Natural killer cell treated with Interleukin-12 subunit alpha and Interleukin-12 subunit beta and Interleukin-15 and Interleukin-18, amount 100 ng/mL, for 72 hours (primary cell): ENCODE measurements around the gene RNU6-1. TPM values are rescaled to one million over a fixed set of nuclear protein-coding genes. Genes with fewer than 3 reads are reported as not detected.

Experiments used
- ATAC-seq, 2 donors: fragments of 150-1000 bp; cut with Tn5 transposase in 1 of 2; sonication (Bioruptor Pico), chemical (Tn5 transposase) in 1 of 2; 2 replicates each; pipeline ENCODE4 v1.10.0; 2021
- DNase-seq: peaks from one replicate; pipeline ENCODE4 v3.0.0; 2022; ENCODE audit warnings: low spot score
- H3K27ac Mint-ChIP-seq, 2 donors: 1 replicate in 1 of 2; 2 replicates in 1 of 2; pipeline ENCODE4 v1.8.0; 2022; ENCODE audit warnings: mixed read lengths in 2 of 2, mild to moderate bottlenecking in 1 of 2, moderate library complexity in 1 of 2
- H3K27me3 Mint-ChIP-seq, 2 donors: 1 replicate in 1 of 2; 2 replicates in 1 of 2; pipeline ENCODE4 v1.8.0; 2022; ENCODE audit warnings: mixed read lengths in 2 of 2
- H3K36me3 Mint-ChIP-seq: one replicate; pipeline ENCODE4 v1.8.0; 2022; ENCODE audit warnings: mixed read lengths
- H3K4me1 Mint-ChIP-seq, 2 donors: 1 replicate in 1 of 2; 2 replicates in 1 of 2; pipeline ENCODE4 v1.8.0; 2022; ENCODE audit warnings: low read depth in 2 of 2, mixed read lengths in 2 of 2, mild to moderate bottlenecking in 1 of 2
- H3K4me3 Mint-ChIP-seq: one replicate; pipeline ENCODE4 v1.8.0; 2022; ENCODE audit warnings: mixed read lengths
- H3K9me3 Mint-ChIP-seq: 2 replicates; pipeline ENCODE4 v1.8.0; 2022; ENCODE audit warnings: mixed read lengths
- total RNA-seq, 2 donors: library from RNA; stranded (reverse); gene quantifications; one replicate each; pipeline ENCODE4 v1.2.3, GENCODE V29; 2022

Gene RNU6-1
- total RNA-seq, 2 donors from 2014 or later, result not detected

GRCh38 chr15:67834581-67835296 lies 5.1 kb downstream of the RNU6-1 start:
- peaks cover 23 to 40% of the 10 kb centered on the region in 2 donors for H3K4me1 Mint-ChIP-seq
- DNase-seq, result peak; percentile 55
- no peaks in the 10 kb centered on the region for H3K36me3 Mint-ChIP-seq
- H3K4me3 Mint-ChIP-seq, result peak overlapping the region; percentile 80
- H3K27me3 Mint-ChIP-seq, result peaks cover 35 to 46% of the 10 kb centered on the region in 2 donors
- ATAC-seq, result no peak
- no peak overlapping the region for H3K27ac Mint-ChIP-seq
- H3K9me3 Mint-ChIP-seq, result no peaks in the 10 kb centered on the region

GRCh38 chr15:67833710-67834511 lies 5.9 kb downstream of the RNU6-1 start:
- no peak overlapping the region for H3K27ac Mint-ChIP-seq
- DNase-seq, result peak; percentile 61
- peak; percentile 54 to 67 for ATAC-seq
- H3K4me3 Mint-ChIP-seq, result peak overlapping the region; percentile 80
- H3K36me3 Mint-ChIP-seq, result no peaks in the 10 kb centered on the region
- peaks cover 21 to 34% of the 10 kb centered on the region in 2 donors for H3K4me1 Mint-ChIP-seq
- H3K9me3 Mint-ChIP-seq, result no peaks in the 10 kb centered on the region
- H3K27me3 Mint-ChIP-seq, result peaks cover 40 to 51% of the 10 kb centered on the region in 2 donors

GRCh38 chr15:67832897-67833709 lies 6.7 kb downstream of the RNU6-1 start:
- Mint-ChIP-seq H3K27me3 (peaks cover 44 to 57% of the 10 kb centered on the region in 2 donors), H3K4me3 (peak overlapping the region; percentile 80), H3K9me3 (no peaks in the 10 kb centered on the region), H3K27ac (peak overlapping the region in 1 of 2 donors; percentile 30), H3K36me3 (no peaks in the 10 kb centered on the region), H3K4me1 (peaks cover 21 to 39% of the 10 kb centered on the region in 2 donors)
- ATAC-seq (no peak), DNase-seq (no peak)

GRCh38 chr15:67832031-67832551 lies 7.8 kb downstream of the RNU6-1 start:
- Mint-ChIP-seq H3K36me3 (no peaks in the 10 kb centered on the region), H3K27ac (no peak overlapping the region), H3K9me3 (no peaks in the 10 kb centered on the region), H3K4me1 (peaks cover 21 to 39% of the 10 kb centered on the region in 2 donors), H3K27me3 (peaks cover 41 to 60% of the 10 kb centered on the region in 2 donors), H3K4me3 (no peak overlapping the region)
- DNase-seq, result no peak
- no peak for ATAC-seq

- Mint-ChIP-seq H3K36me3 (no peaks in the 10 kb centered on the region), H3K27me3 (peaks cover 40 to 61% of the 10 kb centered on the region in 2 donors), H3K9me3 (no peaks in the 10 kb centered on the region), H3K4me3 (no peak overlapping the region), H3K27ac (no peak overlapping the region), H3K4me1 (peaks cover 20 to 36% of the 10 kb centered on the region in 2 donors)
- ATAC-seq (no peak), DNase-seq (no peak)
These were observed 8.5 kb downstream of the RNU6-1 start for GRCh38 chr15:67831363-67831762.

GRCh38 chr15:67829647-67830504 lies 10.0 kb downstream of the RNU6-1 start:
- Mint-ChIP-seq H3K27ac (no peak overlapping the region), H3K4me3 (no peak overlapping the region), H3K4me1 (peaks cover 23 to 25% of the 10 kb centered on the region in 2 donors), H3K9me3 (no peaks in the 10 kb centered on the region), H3K36me3 (no peaks in the 10 kb centered on the region), H3K27me3 (peaks cover 47 to 64% of the 10 kb centered on the region in 2 donors)
- ATAC-seq (no peak), DNase-seq (no peak)

- Mint-ChIP-seq H3K27ac (no peak overlapping the region), H3K9me3 (no peaks in the 10 kb centered on the region), H3K27me3 (peaks cover 44 to 65% of the 10 kb centered on the region in 2 donors), H3K4me1 (peaks cover 21 to 22% of the 10 kb centered on the region in 2 donors), H3K4me3 (peak overlapping the region; percentile 38), H3K36me3 (no peaks in the 10 kb centered on the region)
- ATAC-seq (no peak), DNase-seq (no peak)
These were observed 10.7 kb downstream of the RNU6-1 start for GRCh38 chr15:67828969-67829646.

GRCh38 chr15:67828278-67828968 lies 11.4 kb downstream of the RNU6-1 start:
- no peaks in the 10 kb centered on the region for H3K36me3 Mint-ChIP-seq
- DNase-seq, result no peak
- H3K27me3 Mint-ChIP-seq, result peaks cover 49 to 65% of the 10 kb centered on the region in 2 donors
- peak overlapping the region; percentile 38 for H3K4me3 Mint-ChIP-seq
- no peak for ATAC-seq
- H3K9me3 Mint-ChIP-seq, result no peaks in the 10 kb centered on the region
- H3K27ac Mint-ChIP-seq, result no peak overlapping the region
- peaks cover 20 to 23% of the 10 kb centered on the region in 2 donors for H3K4me1 Mint-ChIP-seq

- peak overlapping the region; percentile 38 for H3K4me3 Mint-ChIP-seq
- no peak overlapping the region for H3K27ac Mint-ChIP-seq
- DNase-seq (no peak), ATAC-seq (peak in 1 of 2 donors; percentile 3)
- peaks cover 14 to 19% of the 10 kb centered on the region in 2 donors for H3K4me1 Mint-ChIP-seq
- H3K27me3 Mint-ChIP-seq, result peaks cover 45 to 60% of the 10 kb centered on the region in 2 donors
- no peaks in the 10 kb centered on the region for H3K36me3 Mint-ChIP-seq
- no peaks in the 10 kb centered on the region for H3K9me3 Mint-ChIP-seq
These were observed 12.1 kb downstream of the RNU6-1 start for GRCh38 chr15:67827562-67828277.

GRCh38 chr15:67826717-67827561 lies 12.9 kb downstream of the RNU6-1 start:
- H3K27ac Mint-ChIP-seq, result no peak overlapping the region
- peaks cover 18 to 19% of the 10 kb centered on the region in 2 donors for H3K4me1 Mint-ChIP-seq
- no peaks in the 10 kb centered on the region for H3K36me3 Mint-ChIP-seq
- H3K27me3 Mint-ChIP-seq, result peaks cover 45 to 67% of the 10 kb centered on the region in 2 donors
- H3K4me3 Mint-ChIP-seq, result no peak overlapping the region
- DNase-seq (no peak), ATAC-seq (no peak)
- no peaks in the 10 kb centered on the region for H3K9me3 Mint-ChIP-seq
